GM19395 (cell line): Measurements from ENCODE around the gene CTDSPL.
A peak's percentile ranks its signal among the peaks of the same experiment; 100 is the strongest.
"Not testable (repeated sequence)": the region's sequence is repeated elsewhere in the genome, so short reads cannot be mapped to it uniquely, and the experiment has no call there.

Source experiments
- ATAC-seq: cut with Tn5 transposase; IDR thresholded peaks from one replicate; pipeline ENCODE4 v1.9.1; 2021; ENCODE audit warnings: mild to moderate bottlenecking, moderate library complexity; ENCODE audit not compliant: unreplicated experiment

Gene CTDSPL

GRCh38 chr3:37985637-37986320 lies 124.1 kb downstream of the CTDSPL start:
- no peak for ATAC-seq

GRCh38 chr3:37986479-37987314 lies 125.0 kb downstream of the CTDSPL start:
- ATAC-seq, result no peak

GRCh38 chr3:37987315-37987697 lies 125.6 kb downstream of the CTDSPL start:
- ATAC-seq, result no peak

- no peak for ATAC-seq
Measured at GRCh38 chr3:37987751-37988179, 126.1 kb downstream of the CTDSPL start.

- ATAC-seq, result not testable (repeated sequence)
Measured at GRCh38 chr3:37988376-37988775, 126.7 kb downstream of the CTDSPL start.

- ATAC-seq, result no peak
Measured at GRCh38 chr3:37988931-37989525, 127.3 kb downstream of the CTDSPL start.

- no peak for ATAC-seq
Measured at GRCh38 chr3:37989821-37990480, 128.3 kb downstream of the CTDSPL start.

- no peak for ATAC-seq
Measured at GRCh38 chr3:37990527-37990926, 128.8 kb downstream of the CTDSPL start, which contains the start of gene VILL. VILL (plus strand) TSS chr3:37990786; CDS start chr3:37993673, 2,887 bp downstream.

- ATAC-seq, result no peak
Measured at GRCh38 chr3:37991109-37991508, 129.4 kb downstream of the CTDSPL start.

- no peak for ATAC-seq
Measured at GRCh38 chr3:37991823-37992222, 130.1 kb downstream of the CTDSPL start.

GRCh38 chr3:37992271-37993066 lies 130.8 kb downstream of the CTDSPL start:
- no peak for ATAC-seq

GRCh38 chr3:37993067-37993455 lies 131.4 kb downstream of the CTDSPL start:
- ATAC-seq, result no peak

GRCh38 chr3:37993460-37993819 lies 131.8 kb downstream of the CTDSPL start:
- no peak for ATAC-seq

- ATAC-seq, result peak; percentile 65
Measured at GRCh38 chr3:37993820-37994638, 132.3 kb downstream of the CTDSPL start.

- ATAC-seq, result no peak
Measured at GRCh38 chr3:37994639-37994972, 132.9 kb downstream of the CTDSPL start.

GRCh38 chr3:37995652-37996641 lies 134.3 kb downstream of the CTDSPL start:
- ATAC-seq, result no peak

GRCh38 chr3:37996785-37997301 lies 135.2 kb downstream of the CTDSPL start:
- peak; percentile 55 for ATAC-seq

- ATAC-seq, result no peak
Measured at GRCh38 chr3:37997342-37997741, 135.7 kb downstream of the CTDSPL start.
